ENCODE measurements around the gene L3MBTL4.

GRCh38 chr18:6205706-6206105 lies 209.0 kb downstream of the L3MBTL4 start:
- no peak for TF ChIP-seq CTCF (IDR thresholded peaks at IDR 0.05)
- no peak for TF ChIP-seq POLR2A (IDR thresholded peaks at IDR 0.05)
- TF ChIP-seq POLR2AphosphoS5 (IDR thresholded peaks at IDR 0.05): no peak
